Transverse colon (tissue), 4 donors: ENCODE measurements around the gene CES4A. TPM values are rescaled to one million over a fixed set of nuclear protein-coding genes. Genes with fewer than 3 reads are reported as not detected.

Experiments
- DNase-seq: peaks from one replicate; pipeline ENCODE4 v3.0.0-alpha.2; 2019
- H3K27ac ChIP-seq, 4 donors: fragments of 200-600 bp; sonication (generic); 2 replicates each; pipeline ENCODE4 v1.5.1; 2016 to 2018; ENCODE audit warnings: inconsistent platforms in 4 of 4
- H3K27me3 ChIP-seq: fragments of 200-600 bp; sonication (generic); 2 replicates; pipeline ENCODE4 v1.5.1; 2017; ENCODE audit warnings: inconsistent platforms
- H3K36me3 ChIP-seq, 4 donors: fragments of 200-600 bp; sonication (generic); 2 replicates each; pipeline ENCODE4 v1.5.1; 2017 to 2019; ENCODE audit warnings: inconsistent platforms in 4 of 4
- H3K4me1 ChIP-seq, 4 donors: fragments of 200-600 bp; sonication (generic); 2 replicates each; pipeline ENCODE4 v1.5.1; 2017 to 2020; ENCODE audit warnings: inconsistent platforms in 4 of 4
- H3K4me3 ChIP-seq, 4 donors: fragments of 200-600 bp; sonication (generic); 1 replicate in 1 of 4; 2 replicates in 3 of 4; pipeline versions ENCODE4 v1.5.1 to v1.6.1; 2017 to 2019; ENCODE audit warnings: inconsistent platforms in 4 of 4
- H3K9me3 ChIP-seq, 2 donors: fragments of 200-600 bp; sonication (generic); 2 replicates each; pipeline ENCODE4 v1.5.1; 2017 to 2019; ENCODE audit warnings: inconsistent platforms in 2 of 2
- CTCF ChIP-seq, 5 experiments: fragments of 200-600 bp in 3 of 5; fragments of 450-650 bp in 2 of 5; sonication (generic) in 3 of 5; IDR thresholded peaks; 1 replicate in 2 of 5; 2 replicates in 3 of 5; pipeline ENCODE4 v1.5.1; 2016 to 2017; ENCODE audit warnings: antibody characterized with exemption in 5 of 5, inconsistent platforms in 3 of 5, mild to moderate bottlenecking in 2 of 5, moderate library complexity in 1 of 5
- EP300 ChIP-seq: sonication (generic); formaldehyde crosslinking; IDR thresholded peaks from one replicate; pipeline ENCODE4 v1.6.1; 2017; ENCODE audit warnings: antibody characterized with exemption, low read depth
- POLR2A ChIP-seq: fragments of 450-650 bp; IDR thresholded peaks from one replicate; pipeline ENCODE4 v1.6.1; 2016; ENCODE audit warnings: antibody characterized with exemption, mild to moderate bottlenecking, moderate library complexity
- POLR2AphosphoS5 ChIP-seq, 3 donors: sonication (generic); formaldehyde crosslinking; IDR thresholded peaks; one replicate each; pipeline ENCODE4 v1.6.1; 2016; ENCODE audit warnings: antibody characterized with exemption in 3 of 3
- WGBS, 2 donors: methylation state at CpG; one replicate each; pipeline ENCODE4 v1.1.5; 2018; ENCODE audit warnings: low coverage in 1 of 2; 5-methylcytosine and 5-hydroxymethylcytosine counted together
- in situ Hi-C, 4 donors: fragments of 200-750 bp; cut with MboI; loops; one replicate each; pipeline versions ENCODE4 v1.15.0 to v1.15.1; 2017; ENCODE audit warnings: low sequenced_read_pairs in 3 of 4, low pct_ligation_motif_present in 1 of 4, low pct_unique_long_range_greater_than_20kb in 1 of 4
- intact Hi-C: fragments of 100-400 bp; cut with DNase I; formaldehyde crosslinking; loops from one replicate; pipeline ENCODE4 v1.15.1; 2023; ENCODE audit warnings: low total_unique reads
- total RNA-seq, 4 donors: library from RNA; depleted of rRNA; stranded (reverse); fragments of >200 nt; gene quantifications; one replicate each; pipeline ENCODE4 v1.1.0, GENCODE V29; 2016

The CES4A gene
- total RNA-seq, 4 donors from 2014 or later, result 9.7 to 24.7 (median 15.7) TPM

- no peaks in the 10 kb centered on the region for H3K27me3 ChIP-seq
- no peaks in the 10 kb centered on the region for H3K36me3 ChIP-seq
- TF ChIP-seq EP300 (no peak), CTCF (IDR thresholded peaks at IDR 0.05) (no peak), POLR2A (no peak), POLR2AphosphoS5 (IDR thresholded peaks at IDR 0.05) (no peak)
- intact Hi-C loops (loop anchor here (2.0 kb wide), 1 partner anchor 178 kb away; no protein-coding TSS in a partner anchor), in situ Hi-C loops (loop anchor here in 1 of 4 donors (25.0 kb wide), 1 partner anchor 183 kb away; the partner anchor contains the start of genes B3GNT9, FBXL8, HSF4 and NOL3)
- no peaks in the 10 kb centered on the region for H3K9me3 ChIP-seq
- DNase-seq, result no peak
- no peak overlapping the region for H3K4me3 ChIP-seq
- H3K4me1 ChIP-seq, result peaks cover 0 to 11% (median 0%) of the 10 kb centered on the region in 4 donors
- WGBS, 2 donors, result 51% methylated on average over 16 of the region's 16 CpGs; no CpG with 5 or more reads in 1 of the 2 donors
- H3K27ac ChIP-seq, result no peak overlapping the region
Observed at GRCh38 chr16:66979011-66979717, 9.2 kb upstream of the CES4A start.

- in situ Hi-C loops (loop anchor here in 2 of 4 donors (10.0 to 25.0 kb wide), 2 partner anchors 112 to 179 kb away; partner anchors contain the start of genes B3GNT9 (in 1 of the 2), FBXL8 (in 1 of the 2), HSF4 (in 1 of the 2) and NOL3 (in 1 of the 2)), intact Hi-C loops (no loop called here)
- 94 to 95% methylated on average over 9 of the region's 9 CpGs for WGBS, 2 donors
Observed at GRCh38 chr16:66983033-66983432, 5.4 kb upstream of the CES4A start.

GRCh38 chr16:66984892-66985311 lies 3.5 kb upstream of the CES4A start:
- Histone ChIP-seq H3K9me3 (no peaks in the 10 kb centered on the region), H3K27ac (no peak overlapping the region), H3K4me3 (no peak overlapping the region), H3K4me1 (no peaks in the 10 kb centered on the region), H3K27me3 (no peaks in the 10 kb centered on the region), H3K36me3 (no peaks in the 10 kb centered on the region)
- intact Hi-C loops, result no loop called here
- no peak for DNase-seq
- WGBS, 2 donors, result 68% methylated on average over 4 of the region's 4 CpGs; no CpG with 5 or more reads in 1 of the 2 donors
- in situ Hi-C loops, result loop anchor here in 2 of 4 donors (10.0 to 25.0 kb wide), 2 partner anchors 110 to 177 kb away; partner anchors contain the start of genes B3GNT9 (in 1 of the 2), FBXL8 (in 1 of the 2), HSF4 (in 1 of the 2) and NOL3 (in 1 of the 2)
- no peak for TF ChIP-seq EP300
- TF ChIP-seq CTCF (IDR thresholded peaks at IDR 0.05), result no peak
- TF ChIP-seq POLR2A, result no peak
- TF ChIP-seq POLR2AphosphoS5 (IDR thresholded peaks at IDR 0.05), result no peak

More at GRCh38 chr16:66983033-66983432, 5.4 kb upstream of the CES4A start:
- no peaks in the 10 kb centered on the region for H3K9me3 ChIP-seq
- H3K4me1 ChIP-seq, result no peaks in the 10 kb centered on the region
- TF ChIP-seq EP300, result no peak
- no peak for TF ChIP-seq POLR2A
- TF ChIP-seq POLR2AphosphoS5 (IDR thresholded peaks at IDR 0.05), result no peak
- TF ChIP-seq CTCF (IDR thresholded peaks at IDR 0.05), result no peak
- H3K36me3 ChIP-seq, result no peaks in the 10 kb centered on the region
- no peak overlapping the region for H3K27ac ChIP-seq
- H3K4me3 ChIP-seq, result no peak overlapping the region
- no peak for DNase-seq
- H3K27me3 ChIP-seq, result no peaks in the 10 kb centered on the region

GRCh38 chr16:66986559-66986958 lies 1.8 kb upstream of the CES4A start:
- Histone ChIP-seq H3K9me3 (no peaks in the 10 kb centered on the region), H3K27ac (no peak overlapping the region), H3K27me3 (no peaks in the 10 kb centered on the region), H3K4me1 (no peaks in the 10 kb centered on the region), H3K36me3 (no peaks in the 10 kb centered on the region), H3K4me3 (no peak overlapping the region)
- no peak for DNase-seq
- in situ Hi-C loops (loop anchor here in 2 of 4 donors (10.0 to 25.0 kb wide), 2 partner anchors 108 to 176 kb away; partner anchors contain the start of genes B3GNT9 (in 1 of the 2), FBXL8 (in 1 of the 2), HSF4 (in 1 of the 2) and NOL3 (in 1 of the 2)), intact Hi-C loops (no loop called here)
- 90 to 100% methylated on average over 2 to 6 of the region's 6 CpGs for WGBS, 2 donors
- TF ChIP-seq CTCF (IDR thresholded peaks at IDR 0.05) (no peak), POLR2AphosphoS5 (IDR thresholded peaks at IDR 0.05) (no peak)
